ENCODE data around the gene SDF4. TPM values are rescaled to one million over a fixed set of nuclear protein-coding genes. Genes with fewer than 3 reads are reported as not detected.

The SDF4 gene
- total RNA-seq, 1 experiment from 2014 or later, result 139 TPM

- Histone ChIP-seq H2AFZ (no peak overlapping the region), H3K4me3 (no peak overlapping the region), H3K4me1 (replicated peaks; ENCODE audit: insufficient read depth) (no peaks in the 10 kb centered on the region), H3K9me3 (ENCODE audit: insufficient read depth, low read depth) (no peaks in the 10 kb centered on the region), H3K4me2 (no peak overlapping the region), H3K36me3 (ENCODE audit: low read depth) (no peaks in the 10 kb centered on the region), H4K20me1 (ENCODE audit: insufficient read depth) (peaks cover 4% of the 10 kb centered on the region; the same call in 1 of the 2 replicates), H3F3A (ENCODE audit: insufficient read depth, low read depth) (peaks cover 11% of the 10 kb centered on the region; the same call in 1 of the 2 replicates), H3K79me2 (ENCODE audit: low read depth) (no peaks in the 10 kb centered on the region), H3K27me3 (ENCODE audit: insufficient read depth, low read depth) (no peaks in the 10 kb centered on the region), H3K27ac (no peak overlapping the region), H3K9me2 (ENCODE audit: insufficient read depth) (no peaks in the 10 kb centered on the region)
- ChIA-PET CTCF (no interaction called here), POLR2A (ENCODE audit: unreplicated experiment) (no interaction called here)
- intact Hi-C loops (cut with micrococcal nuclease; ENCODE audit: unreplicated experiment), result no loop called here
- no peak for DNase-seq
- no peak for TF ChIP-seq EZH2 (IDR thresholded peaks at IDR 0.05; ENCODE audit: low read depth)
- TF ChIP-seq CTCF (conservative IDR thresholded peaks at IDR 0.05), result no peak
- no TSS peak for BruUV-seq (replicated peaks)
These were observed 56.4 kb downstream of the SDF4 start for GRCh38 chr1:1175221-1176062.

GRCh38 chr1:1173793-1174415 lies 57.9 kb downstream of the SDF4 start, which contains the start of gene TTLL10:
Gene TTLL10 (plus strand): TSS chr1:1173880. CDS start chr1:1179216, 5,336 bp downstream.
- H3K27ac ChIP-seq, result no peak within 1 kb of the TSS
- no peaks in the 10 kb centered on the region for H3K9me2 ChIP-seq (ENCODE audit: insufficient read depth)
- no peaks in the 10 kb centered on the region for H3K79me2 ChIP-seq (ENCODE audit: low read depth)
- H3F3A ChIP-seq (ENCODE audit: insufficient read depth, low read depth), result peaks cover 11% of the 10 kb centered on the region; the same call in 1 of the 2 replicates
- ChIA-PET POLR2A (ENCODE audit: unreplicated experiment) (interaction anchor here (0.6 kb wide), 1 partner anchor 11 kb away, joined by 5 read pairs; no protein-coding TSS in a partner anchor), CTCF (no interaction called here)
- DNase-seq, result no peak
- intact Hi-C loops (cut with micrococcal nuclease; ENCODE audit: unreplicated experiment), result no loop called here
- no peak within 1 kb of the TSS for H3K4me2 ChIP-seq
- H3K4me3 ChIP-seq, result no peak within 1 kb of the TSS
- peaks cover 14% of the 10 kb centered on the region for H4K20me1 ChIP-seq (ENCODE audit: insufficient read depth)
- no peaks in the 10 kb centered on the region for H3K27me3 ChIP-seq (ENCODE audit: insufficient read depth, low read depth)
- no peak for TF ChIP-seq EZH2 (IDR thresholded peaks at IDR 0.05; ENCODE audit: low read depth)
- no peak for TF ChIP-seq CTCF (conservative IDR thresholded peaks at IDR 0.05)
- no peak within 1 kb of the TSS for H2AFZ ChIP-seq
- no peaks in the 10 kb centered on the region for H3K9me3 ChIP-seq (ENCODE audit: insufficient read depth, low read depth)
- no TSS peak for BruUV-seq (replicated peaks)
- H3K36me3 ChIP-seq (ENCODE audit: low read depth), result no peaks in the 10 kb centered on the region
- no peaks in the 10 kb centered on the region for H3K4me1 ChIP-seq (replicated peaks; ENCODE audit: insufficient read depth)

- no TSS peak for BruUV-seq (replicated peaks)
These were observed 58.6 kb downstream of the SDF4 start for GRCh38 chr1:1173061-1173792.

More at GRCh38 chr1:1173061-1173792, 58.6 kb downstream of the SDF4 start:
- ChIA-PET POLR2A (ENCODE audit: unreplicated experiment) (no interaction called here), CTCF (no interaction called here)
- intact Hi-C loops (cut with micrococcal nuclease; ENCODE audit: unreplicated experiment), result no loop called here
- no peak overlapping the region for H3K4me3 ChIP-seq
- no peak for DNase-seq
- H3K9me2 ChIP-seq (ENCODE audit: insufficient read depth), result no peaks in the 10 kb centered on the region
- H3K4me2 ChIP-seq, result no peak overlapping the region
- no peaks in the 10 kb centered on the region for H3K36me3 ChIP-seq (ENCODE audit: low read depth)
- no peak overlapping the region for H2AFZ ChIP-seq
- H3K9me3 ChIP-seq (ENCODE audit: insufficient read depth, low read depth), result no peaks in the 10 kb centered on the region
- H3K4me1 ChIP-seq (replicated peaks; ENCODE audit: insufficient read depth), result no peaks in the 10 kb centered on the region
- peaks cover 11% of the 10 kb centered on the region; the same call in 1 of the 2 replicates for H3F3A ChIP-seq (ENCODE audit: insufficient read depth, low read depth)
- H3K27me3 ChIP-seq (ENCODE audit: insufficient read depth, low read depth), result no peaks in the 10 kb centered on the region
- H3K27ac ChIP-seq, result no peak overlapping the region
- peaks cover 4% of the 10 kb centered on the region for H3K79me2 ChIP-seq (ENCODE audit: low read depth)
- no peak for TF ChIP-seq EZH2 (IDR thresholded peaks at IDR 0.05; ENCODE audit: low read depth)
- no peak for TF ChIP-seq CTCF (conservative IDR thresholded peaks at IDR 0.05)
- H4K20me1 ChIP-seq (ENCODE audit: insufficient read depth), result peaks cover 15% of the 10 kb centered on the region
